Measurements from ENCODE around the gene IFRD2.

IFRD2 gene

DNA sequence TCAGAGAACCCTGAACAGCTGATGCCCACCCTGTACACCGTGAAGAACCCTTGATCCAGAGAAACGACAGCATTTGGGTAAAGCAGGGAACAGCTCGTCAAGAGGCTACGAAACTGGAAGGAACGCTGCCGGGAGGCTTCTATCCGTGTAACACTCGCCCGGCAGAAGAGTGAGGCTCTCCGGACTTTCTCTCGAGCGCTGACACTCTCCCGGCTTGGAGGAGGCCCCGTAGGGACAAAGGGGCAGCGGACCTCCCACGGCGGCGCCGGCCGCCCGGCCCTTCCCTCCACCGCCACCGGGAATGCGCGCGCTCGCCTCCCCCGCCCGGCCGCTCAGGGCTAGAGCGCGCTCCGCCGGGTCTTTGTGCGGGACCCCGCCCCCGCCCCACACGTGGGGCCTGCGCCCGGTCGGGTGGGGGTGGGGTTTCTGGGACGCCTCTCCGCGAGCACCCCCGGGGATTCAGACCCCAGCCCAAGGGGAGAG is 28.7 kb upstream of the IFRD2 start:
- peak; percentile 60 to 76 for DNase-seq (ENCODE audit: low read depth in 2 of 2)
- peak overlapping the region; percentile 72 to 74 for H3K4me3 ChIP-seq (replicated peaks in 1 of 2; ENCODE audit: low read depth in 2 of 2, low read length in 2 of 2)
- TF ChIP-seq, protein P1, sequence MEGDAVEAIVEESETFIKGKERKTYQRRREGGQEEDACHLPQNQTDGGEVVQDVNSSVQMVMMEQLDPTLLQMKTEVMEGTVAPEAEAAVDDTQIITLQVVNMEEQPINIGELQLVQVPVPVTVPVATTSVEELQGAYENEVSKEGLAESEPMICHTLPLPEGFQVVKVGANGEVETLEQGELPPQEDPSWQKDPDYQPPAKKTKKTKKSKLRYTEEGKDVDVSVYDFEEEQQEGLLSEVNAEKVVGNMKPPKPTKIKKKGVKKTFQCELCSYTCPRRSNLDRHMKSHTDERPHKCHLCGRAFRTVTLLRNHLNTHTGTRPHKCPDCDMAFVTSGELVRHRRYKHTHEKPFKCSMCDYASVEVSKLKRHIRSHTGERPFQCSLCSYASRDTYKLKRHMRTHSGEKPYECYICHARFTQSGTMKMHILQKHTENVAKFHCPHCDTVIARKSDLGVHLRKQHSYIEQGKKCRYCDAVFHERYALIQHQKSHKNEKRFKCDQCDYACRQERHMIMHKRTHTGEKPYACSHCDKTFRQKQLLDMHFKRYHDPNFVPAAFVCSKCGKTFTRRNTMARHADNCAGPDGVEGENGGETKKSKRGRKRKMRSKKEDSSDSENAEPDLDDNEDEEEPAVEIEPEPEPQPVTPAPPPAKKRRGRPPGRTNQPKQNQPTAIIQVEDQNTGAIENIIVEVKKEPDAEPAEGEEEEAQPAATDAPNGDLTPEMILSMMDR (IDR thresholded peaks at IDR 0.05; ENCODE audit: low read depth, low read length): no peak

DNA sequence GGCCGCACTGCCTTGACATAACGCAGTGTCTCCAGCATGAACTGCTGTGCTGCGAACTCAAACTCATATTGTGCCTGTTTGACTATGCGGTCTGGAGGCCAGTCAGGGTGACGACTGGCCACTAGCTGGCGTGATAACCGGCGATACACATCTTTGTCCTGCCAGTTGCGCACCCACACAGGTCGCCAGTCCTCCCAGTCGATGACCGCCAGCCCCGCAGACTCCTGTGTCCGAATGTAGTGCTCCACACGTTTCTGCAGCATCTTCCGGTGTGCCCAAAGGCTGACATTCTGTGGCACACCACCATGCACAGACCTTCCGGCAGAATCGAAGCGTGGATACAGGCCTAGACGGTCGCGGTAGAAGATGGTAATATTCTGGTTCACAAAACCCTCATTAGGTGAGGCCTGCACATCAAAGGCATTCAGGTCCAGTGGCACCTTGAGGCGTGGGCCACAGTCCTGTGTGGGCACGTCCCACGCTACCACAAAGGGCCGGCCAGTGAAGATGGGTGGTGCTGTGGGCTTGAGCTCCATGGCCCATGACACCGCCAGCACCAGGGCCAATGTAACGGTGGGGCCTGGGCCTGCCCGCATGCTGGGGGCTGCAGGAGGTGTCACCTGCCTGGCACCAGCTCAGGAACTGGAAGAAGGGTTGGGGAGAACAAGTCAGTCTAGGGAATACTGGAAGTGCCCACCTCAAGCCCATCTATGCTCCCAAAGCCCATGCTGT is 27.8 kb upstream of the IFRD2 start:
- TF ChIP-seq, protein P1 (IDR thresholded peaks at IDR 0.05; ENCODE audit: low read depth, low read length): no peak
- peak overlapping the region; percentile 72 to 74 for H3K4me3 ChIP-seq (replicated peaks in 1 of 2; ENCODE audit: low read depth in 2 of 2, low read length in 2 of 2)
- DNase-seq (ENCODE audit: low read depth in 2 of 2): no peak

DNA sequence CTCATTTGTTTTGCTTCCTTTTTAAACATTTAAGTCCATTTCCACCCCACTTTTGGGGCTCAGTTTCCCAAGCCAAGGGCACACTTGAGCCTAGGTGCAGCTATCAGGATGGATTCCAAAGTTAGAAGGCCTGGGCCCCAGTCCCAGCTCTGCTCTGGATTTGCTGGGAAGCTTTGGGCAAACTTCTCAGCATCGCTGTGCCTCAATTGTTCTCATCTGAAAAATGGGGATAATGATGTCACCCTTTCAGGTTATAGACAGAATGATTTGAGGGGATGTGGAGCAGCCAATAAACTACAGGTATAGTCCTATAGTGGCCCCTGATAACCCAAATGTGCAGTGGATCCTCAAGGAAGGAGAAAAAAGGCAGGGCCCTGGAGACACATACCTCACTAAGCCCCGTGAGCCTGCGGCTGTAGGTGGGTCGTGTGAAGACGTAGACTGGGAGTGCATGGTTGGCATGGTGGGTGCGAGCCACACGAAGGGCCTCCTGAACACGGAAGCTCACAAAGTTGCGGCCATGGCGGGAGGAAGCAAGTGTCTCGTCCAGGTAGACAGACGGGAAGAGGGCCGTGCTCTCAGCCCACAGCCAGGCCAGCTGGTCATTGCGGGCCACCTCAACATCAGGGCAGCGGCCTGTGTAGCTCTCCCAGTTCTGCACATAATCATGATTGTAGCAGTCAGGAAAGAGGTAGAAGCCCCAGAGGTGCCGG is 27.1 kb upstream of the IFRD2 start:
- peak overlapping the region in 1 of 2 donors; percentile 74 for H3K4me3 ChIP-seq (replicated peaks in 1 of 2; ENCODE audit: low read depth in 2 of 2, low read length in 2 of 2)
- TF ChIP-seq, protein P1 (IDR thresholded peaks at IDR 0.05; ENCODE audit: low read depth, low read length): no peak
- no peak for DNase-seq (ENCODE audit: low read depth in 2 of 2)

DNA sequence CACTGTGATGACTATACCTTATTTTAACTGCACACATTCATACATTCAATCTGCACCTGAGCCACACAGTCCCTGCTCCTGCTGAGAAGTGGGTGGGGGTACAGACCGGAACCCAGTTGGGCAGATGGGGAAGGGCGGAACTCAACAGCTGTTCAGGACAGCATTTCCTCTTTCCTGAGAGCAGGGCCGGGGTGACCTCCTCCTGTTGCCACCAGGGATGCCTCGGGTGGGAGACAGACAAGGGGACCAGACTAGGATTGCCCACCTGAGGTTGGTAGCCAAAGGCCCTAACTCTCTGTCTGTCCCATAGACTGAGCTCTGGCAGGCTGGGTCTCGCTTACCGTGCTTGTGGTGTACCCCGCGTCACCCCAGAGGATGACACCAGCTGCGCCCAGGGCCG is 26.4 kb upstream of the IFRD2 start:
- TF ChIP-seq, protein P1 (IDR thresholded peaks at IDR 0.05; ENCODE audit: low read depth, low read length): no peak

DNA sequence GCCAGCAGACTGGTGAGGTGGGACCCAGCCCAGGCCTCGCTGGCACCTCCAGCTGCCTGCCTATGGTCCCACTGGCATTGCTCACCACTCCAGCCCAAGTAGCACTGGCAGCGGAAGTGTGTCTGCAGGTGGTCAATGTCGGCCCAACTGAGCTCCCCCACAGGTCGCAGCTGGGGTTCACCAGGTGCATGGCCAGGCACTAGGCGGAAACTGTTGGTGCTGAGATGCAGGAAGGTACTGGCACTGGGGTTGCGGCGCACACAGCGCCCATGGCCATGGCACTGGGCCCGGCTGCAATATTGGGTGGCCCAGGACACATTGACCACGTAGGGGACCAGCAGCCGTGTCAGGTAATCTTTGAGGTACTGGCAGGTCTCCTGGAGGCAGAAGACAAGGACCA is 25.9 kb upstream of the IFRD2 start:
- no peak overlapping the region for H3K4me3 ChIP-seq (replicated peaks in 1 of 2; ENCODE audit: low read depth in 2 of 2, low read length in 2 of 2)
- DNase-seq (ENCODE audit: low read depth in 2 of 2): no peak
- TF ChIP-seq, protein P1 (IDR thresholded peaks at IDR 0.05; ENCODE audit: low read depth, low read length): no peak

More for the DNA sequence above, 26.4 kb upstream of the IFRD2 start:
- no peak overlapping the region for H3K4me3 ChIP-seq (replicated peaks in 1 of 2; ENCODE audit: low read depth in 2 of 2, low read length in 2 of 2)
- DNase-seq (ENCODE audit: low read depth in 2 of 2): no peak

DNA sequence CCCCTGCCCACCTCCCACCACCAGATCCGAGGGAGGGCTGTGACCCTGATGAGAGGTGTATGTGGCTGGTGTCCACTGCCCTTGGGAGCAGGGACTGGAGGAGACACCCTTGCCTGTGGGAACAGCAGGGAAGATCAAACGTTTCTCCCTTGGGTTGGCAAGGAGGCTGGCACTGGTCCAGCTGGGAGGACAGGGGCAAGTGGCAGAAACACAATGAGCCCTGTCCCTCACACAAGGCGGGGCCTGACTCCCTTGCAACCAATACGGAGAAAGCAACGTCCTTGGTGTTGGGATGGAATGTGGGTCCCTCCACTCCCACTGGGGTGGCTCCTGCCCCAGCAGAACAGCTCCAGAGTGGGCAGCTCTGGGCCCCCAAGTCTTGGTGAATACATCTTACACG is 25.1 kb upstream of the IFRD2 start:
- H3K4me3 ChIP-seq (replicated peaks in 1 of 2; ENCODE audit: low read depth in 2 of 2, low read length in 2 of 2): no peak overlapping the region

More for the DNA sequence above, 25.1 kb upstream of the IFRD2 start:
- TF ChIP-seq, protein P1 (IDR thresholded peaks at IDR 0.05; ENCODE audit: low read depth, low read length): no peak
- DNase-seq (ENCODE audit: low read depth in 2 of 2): no peak
